22Rv1 (cell line): ENCODE results near the gene IRF6.
"Not testable (repeated sequence)": the region's sequence is repeated elsewhere in the genome, so short reads cannot be mapped to it uniquely, and the experiment has no call there.

Experiments
- H3K27ac ChIP-seq: fragments of 450-650 bp; 2 replicates; pipeline ENCODE4 v1.5.1; 2017
- ZFX ChIP-seq: fragments of 450-650 bp; IDR thresholded peaks from 2 replicates; pipeline ENCODE4 v1.6.1; 2017; ENCODE audit warnings: antibody characterized with exemption, borderline replicate concordance
- TF ChIP-seq, protein P1 (sequence below): fragments of 450-650 bp; IDR thresholded peaks from 2 replicates; pipeline ENCODE4 v1.5.1; 2017; ENCODE audit warnings: mild to moderate bottlenecking

IRF6 gene

DNA sequence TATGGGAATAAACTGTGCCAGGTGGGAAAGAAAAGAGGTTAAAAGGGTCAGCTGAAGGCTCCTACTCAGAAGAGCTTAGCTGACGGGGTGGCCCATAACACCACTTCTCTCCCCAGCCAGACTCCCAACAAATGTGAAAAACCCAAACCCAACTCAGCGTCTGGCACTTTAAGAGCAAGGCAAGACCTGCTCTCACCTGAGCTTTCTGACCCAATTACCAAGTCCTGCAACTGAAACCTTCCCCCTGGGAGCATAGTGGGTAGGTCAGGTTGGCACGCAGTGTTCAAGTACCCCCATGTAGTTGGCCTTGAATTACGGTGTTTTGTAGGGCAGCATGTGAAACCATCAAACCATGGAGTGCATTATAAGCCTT lies 3.2 kb downstream of the IRF6 start:
- TF ChIP-seq, protein P1, sequence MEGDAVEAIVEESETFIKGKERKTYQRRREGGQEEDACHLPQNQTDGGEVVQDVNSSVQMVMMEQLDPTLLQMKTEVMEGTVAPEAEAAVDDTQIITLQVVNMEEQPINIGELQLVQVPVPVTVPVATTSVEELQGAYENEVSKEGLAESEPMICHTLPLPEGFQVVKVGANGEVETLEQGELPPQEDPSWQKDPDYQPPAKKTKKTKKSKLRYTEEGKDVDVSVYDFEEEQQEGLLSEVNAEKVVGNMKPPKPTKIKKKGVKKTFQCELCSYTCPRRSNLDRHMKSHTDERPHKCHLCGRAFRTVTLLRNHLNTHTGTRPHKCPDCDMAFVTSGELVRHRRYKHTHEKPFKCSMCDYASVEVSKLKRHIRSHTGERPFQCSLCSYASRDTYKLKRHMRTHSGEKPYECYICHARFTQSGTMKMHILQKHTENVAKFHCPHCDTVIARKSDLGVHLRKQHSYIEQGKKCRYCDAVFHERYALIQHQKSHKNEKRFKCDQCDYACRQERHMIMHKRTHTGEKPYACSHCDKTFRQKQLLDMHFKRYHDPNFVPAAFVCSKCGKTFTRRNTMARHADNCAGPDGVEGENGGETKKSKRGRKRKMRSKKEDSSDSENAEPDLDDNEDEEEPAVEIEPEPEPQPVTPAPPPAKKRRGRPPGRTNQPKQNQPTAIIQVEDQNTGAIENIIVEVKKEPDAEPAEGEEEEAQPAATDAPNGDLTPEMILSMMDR = no peak
- no peak for TF ChIP-seq ZFX
- H3K27ac ChIP-seq = no peak overlapping the region

DNA sequence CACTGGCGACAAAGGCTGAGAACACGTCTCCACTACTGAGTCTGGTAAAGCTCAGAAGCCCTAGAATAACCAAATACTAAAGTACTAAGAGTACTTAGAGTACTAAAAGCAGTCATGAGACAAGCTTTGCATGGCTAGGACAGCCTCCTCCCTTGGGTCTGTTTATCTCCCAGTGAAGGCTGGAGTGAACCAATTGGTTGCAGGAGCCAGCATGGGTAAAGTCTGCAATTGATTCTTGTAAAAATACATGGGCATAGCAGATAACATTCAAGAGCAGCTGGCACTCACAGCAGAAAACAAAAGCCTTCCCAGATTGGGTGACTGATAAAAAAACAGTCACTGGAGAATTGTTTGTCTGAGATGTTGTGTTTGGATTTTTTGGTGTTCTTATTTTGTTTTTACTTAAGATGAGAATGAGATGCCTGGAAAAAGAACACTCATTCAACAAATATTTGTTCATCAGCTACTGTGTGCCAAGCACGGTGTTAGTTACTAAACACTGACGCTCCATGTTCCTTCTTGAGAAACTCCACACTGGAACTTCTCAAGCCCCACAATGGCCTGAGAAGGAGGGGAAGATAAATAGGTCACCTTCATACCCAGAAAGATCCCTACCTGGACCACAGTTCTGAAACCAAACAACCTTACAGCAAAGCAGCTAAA lies 3.7 kb downstream of the IRF6 start:
- peak overlapping the region; percentile 12 for H3K27ac ChIP-seq
- TF ChIP-seq, protein P1 = no peak
- TF ChIP-seq ZFX = no peak

DNA sequence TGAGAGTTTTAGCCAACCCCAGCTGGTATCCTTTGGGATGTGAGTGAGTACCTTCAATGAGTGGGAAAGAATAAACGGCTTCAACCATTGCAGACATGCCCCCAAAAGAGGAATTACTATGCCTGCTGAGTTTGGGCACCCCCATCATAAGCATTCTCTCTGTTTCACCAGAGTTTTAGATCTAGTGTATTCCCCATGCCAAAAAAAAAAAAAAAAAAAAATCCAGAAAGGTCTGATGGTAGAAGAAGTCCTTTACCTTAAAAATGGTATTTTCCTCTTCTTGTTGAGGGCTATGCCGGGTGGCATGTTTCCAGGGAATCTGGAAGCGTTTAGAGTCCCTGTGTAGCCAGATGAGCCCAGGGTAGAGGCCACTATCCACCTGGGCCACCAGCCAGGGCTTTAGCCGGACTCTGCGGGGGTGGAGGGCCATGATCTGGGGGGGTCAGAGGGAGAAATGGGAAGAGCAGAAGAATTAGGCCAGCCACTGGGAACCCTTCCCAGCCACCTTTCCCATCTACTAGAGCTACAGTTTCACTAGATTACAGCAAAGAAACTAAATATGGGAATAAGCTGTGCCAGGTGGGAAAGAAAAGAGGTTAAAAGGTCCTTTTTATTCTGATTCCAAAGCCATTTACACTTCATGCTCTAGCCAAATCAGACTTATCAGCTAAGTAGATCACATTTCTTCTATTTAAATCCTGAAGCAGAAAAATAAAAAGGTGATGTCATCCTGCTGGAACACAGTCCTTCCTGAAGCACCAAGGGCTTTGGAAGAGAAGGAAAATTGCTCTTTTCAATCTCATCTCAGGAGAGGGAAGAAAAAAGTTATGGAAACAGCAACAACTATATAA lies 4.7 kb downstream of the IRF6 start:
- TF ChIP-seq, protein P1 = no peak
- TF ChIP-seq ZFX = no peak
- peak overlapping the region; percentile 12; the same call in 1 of the 2 replicates for H3K27ac ChIP-seq

DNA sequence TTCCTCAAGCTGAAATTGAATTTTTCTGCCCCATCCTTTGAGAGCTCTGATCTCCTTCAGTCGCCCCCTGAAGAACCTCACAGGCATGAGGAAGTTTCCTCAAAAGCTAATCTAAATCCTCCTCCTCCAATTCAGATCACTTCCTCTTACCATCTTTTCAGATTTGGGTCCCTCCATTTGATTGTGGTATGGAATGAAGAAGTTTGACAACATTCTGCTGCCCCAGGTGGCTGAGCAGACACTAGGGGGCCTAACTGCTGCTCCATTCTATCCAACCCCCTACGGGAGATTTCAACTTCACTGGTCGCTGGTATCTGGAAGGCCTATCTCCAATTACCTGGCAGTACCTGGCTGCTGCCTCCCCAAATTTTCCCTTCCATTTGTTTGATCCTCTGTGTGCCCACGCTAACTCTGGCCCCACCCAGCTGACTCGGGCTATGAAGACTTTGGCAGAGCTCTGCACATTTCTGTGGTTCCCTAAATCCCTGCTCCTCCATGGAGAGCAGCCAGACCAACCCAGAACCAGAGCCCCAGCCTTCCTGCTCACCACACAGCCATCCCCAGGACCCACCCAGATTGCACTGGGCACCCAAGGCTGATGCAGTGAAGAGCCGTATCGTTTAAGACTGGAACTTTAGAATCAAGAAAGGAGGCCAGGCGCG lies 7.8 kb downstream of the IRF6 start:
- TF ChIP-seq, protein P1 = no peak
- no peak for TF ChIP-seq ZFX

DNA sequence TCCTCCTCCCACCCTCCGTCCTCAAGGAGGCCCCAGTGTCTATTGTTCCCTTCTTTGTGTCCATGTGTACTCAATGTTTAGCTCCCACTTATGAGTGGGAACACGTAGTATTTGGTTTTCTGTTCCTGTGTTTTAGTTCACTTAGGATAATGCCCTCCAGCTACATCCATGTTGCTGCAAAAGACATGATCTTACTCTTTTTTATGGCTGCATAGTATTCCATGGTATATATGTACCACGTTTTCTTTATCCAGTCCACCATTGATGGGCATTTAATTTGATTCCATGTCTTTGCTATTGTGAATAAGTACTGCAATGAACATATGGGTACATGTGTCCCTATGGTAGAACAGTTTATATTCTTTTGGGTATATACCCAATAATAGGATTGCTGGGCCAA lies 12.2 kb downstream of the IRF6 start:
- H3K27ac ChIP-seq = not testable (repeated sequence)

More for the DNA sequence above, 7.8 kb downstream of the IRF6 start:
- H3K27ac ChIP-seq = no peak overlapping the region

DNA sequence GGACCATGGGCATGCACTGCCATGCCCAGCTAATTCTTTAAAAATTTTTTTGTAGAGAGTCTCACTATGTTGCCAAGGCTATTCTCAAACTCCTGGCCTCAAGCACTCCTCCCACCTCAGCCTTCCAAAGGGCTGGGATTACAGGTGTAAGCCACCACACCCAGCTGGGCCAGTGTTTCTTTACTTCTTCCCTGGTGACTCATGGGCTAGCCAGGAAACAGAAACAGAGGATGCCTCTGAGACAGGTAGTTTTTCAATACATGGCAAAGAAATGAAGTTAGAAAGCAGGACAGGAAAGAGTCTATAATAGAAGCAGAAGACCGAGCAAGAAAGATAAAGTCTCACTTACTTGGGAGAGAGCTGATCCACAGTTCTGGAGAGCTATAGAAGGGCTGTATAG lies 14.0 kb downstream of the IRF6 start:
- TF ChIP-seq ZFX = no peak
- TF ChIP-seq, protein P1 = no peak
- no peak overlapping the region for H3K27ac ChIP-seq

DNA sequence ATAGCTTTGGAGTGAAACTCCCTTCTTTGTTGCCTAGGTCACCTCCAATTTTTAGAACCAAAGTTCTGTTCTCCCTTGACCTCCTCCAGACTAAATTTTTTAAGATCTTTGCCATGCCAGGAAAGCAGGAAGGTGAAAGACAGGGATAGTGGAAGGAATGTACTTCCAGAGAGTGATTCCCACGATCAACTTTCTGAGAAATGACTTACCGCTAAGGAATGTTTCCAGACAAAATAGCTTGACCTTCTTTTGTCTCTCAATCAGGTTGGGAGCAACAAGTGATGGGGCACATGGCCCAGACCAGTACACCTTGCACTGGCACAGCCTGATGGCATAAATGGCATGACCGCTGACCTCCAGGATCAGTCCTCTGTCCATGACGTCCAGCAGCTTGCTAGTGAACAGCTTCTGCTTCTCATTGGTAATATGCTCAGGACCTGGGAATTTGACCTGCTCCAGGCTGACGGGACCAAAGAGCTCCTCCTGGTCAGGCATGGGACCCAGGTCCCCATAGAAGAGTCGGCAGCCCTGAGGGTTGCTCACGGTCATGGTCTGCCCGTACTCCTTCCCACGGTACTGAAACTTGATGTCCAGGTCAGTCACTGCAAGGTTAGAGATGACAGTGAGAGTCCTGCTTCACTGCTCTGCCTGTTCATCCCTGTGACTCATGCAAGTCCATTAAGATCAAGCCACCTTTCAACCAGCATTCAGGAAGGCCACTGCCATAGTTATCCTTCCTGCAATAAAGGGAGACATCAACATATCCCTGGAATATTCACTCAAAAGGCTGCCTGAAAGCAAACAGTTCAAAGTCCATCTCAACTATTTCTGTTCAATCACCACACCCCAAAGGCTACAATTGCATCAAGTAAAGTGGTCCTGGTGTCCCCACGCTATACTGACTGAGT lies 15.4 kb downstream of the IRF6 start:
- TF ChIP-seq ZFX = no peak
- TF ChIP-seq, protein P1 = no peak
- no peak overlapping the region for H3K27ac ChIP-seq
